SH-SY5Y (cell line): ENCODE data around the gene NSUN3.

Experiments
- GATA2 ChIP-seq: IDR thresholded peaks from 2 replicates; pipeline ENCODE4 v1.6.1; 2011; ENCODE audit warnings: mild to moderate bottlenecking, low read depth, low read length
- GATA3 ChIP-seq: IDR thresholded peaks from 2 replicates; pipeline ENCODE4 v1.6.1; 2011; ENCODE audit warnings: low read depth, mild to moderate bottlenecking, low read length, moderate library complexity

NSUN3 gene

DNA sequence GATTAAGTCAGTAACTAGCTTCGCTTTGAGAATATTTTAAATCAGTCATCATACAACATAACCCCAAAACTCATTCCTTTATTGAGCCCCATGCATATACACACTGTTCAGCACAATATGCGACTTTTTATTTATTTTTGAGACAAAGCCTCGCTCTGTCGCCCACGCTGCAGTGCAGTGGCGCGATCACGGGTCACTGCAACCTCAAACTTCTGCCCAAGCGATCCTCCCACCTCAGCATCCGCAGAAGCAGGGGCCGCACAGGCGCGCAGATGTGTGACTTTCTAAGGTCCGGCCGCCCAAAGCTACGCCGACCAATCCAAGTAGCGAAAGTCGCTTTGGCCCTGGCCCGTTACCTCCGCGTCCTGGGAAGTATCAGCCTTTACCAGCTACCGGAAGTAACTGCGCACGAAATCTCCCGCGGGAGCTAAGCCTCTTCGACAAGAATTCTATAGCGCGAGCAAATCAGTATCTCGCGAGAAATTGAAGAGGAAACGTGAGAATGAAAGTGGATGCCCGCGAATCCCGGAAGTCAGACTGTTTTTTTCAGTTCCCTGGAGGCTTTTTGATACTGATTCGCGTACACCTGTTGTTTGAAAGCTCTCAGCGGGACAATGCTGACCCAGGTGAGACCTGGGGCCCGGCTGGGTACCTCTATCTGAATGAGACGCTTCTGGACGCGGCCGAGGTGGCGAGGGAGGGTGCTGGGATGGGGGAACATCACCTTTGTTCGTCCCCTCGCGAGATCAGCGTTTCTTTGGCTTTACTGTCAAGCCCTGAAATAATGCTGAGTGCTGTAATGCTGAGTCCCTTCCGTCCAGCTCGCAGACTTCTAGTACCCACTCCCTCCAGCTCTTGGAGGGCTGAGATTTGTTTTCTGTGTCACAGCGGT lies at the start of gene NSUN3, which contains the start of gene DHFR2:
Gene NSUN3 (plus strand): TSS at position 549 of the 892 bp plus-strand sequence. CDS start 66 bp downstream, at position 615.
Gene DHFR2 (minus strand): TSS at position 404 of the 892 bp plus-strand sequence. CDS start 1,405 bp downstream, outside the sequence.
- TF ChIP-seq GATA2 (no peak), GATA3 (no peak)

- TF ChIP-seq GATA2 (no peak), GATA3 (no peak)
Measured at GRCh38 chr3:94015025-94015424, 47.8 kb upstream of the NSUN3 start.

GRCh38 chr3:94019659-94020058 lies 43.2 kb upstream of the NSUN3 start:
- TF ChIP-seq GATA2 (no peak), GATA3 (no peak)

- TF ChIP-seq GATA3 (no peak), GATA2 (no peak)
Measured at GRCh38 chr3:94020293-94020692, 42.6 kb upstream of the NSUN3 start.

GRCh38 chr3:94024385-94024784 lies 38.5 kb upstream of the NSUN3 start:
- TF ChIP-seq GATA2 = no peak
- no peak for TF ChIP-seq GATA3

DNA sequence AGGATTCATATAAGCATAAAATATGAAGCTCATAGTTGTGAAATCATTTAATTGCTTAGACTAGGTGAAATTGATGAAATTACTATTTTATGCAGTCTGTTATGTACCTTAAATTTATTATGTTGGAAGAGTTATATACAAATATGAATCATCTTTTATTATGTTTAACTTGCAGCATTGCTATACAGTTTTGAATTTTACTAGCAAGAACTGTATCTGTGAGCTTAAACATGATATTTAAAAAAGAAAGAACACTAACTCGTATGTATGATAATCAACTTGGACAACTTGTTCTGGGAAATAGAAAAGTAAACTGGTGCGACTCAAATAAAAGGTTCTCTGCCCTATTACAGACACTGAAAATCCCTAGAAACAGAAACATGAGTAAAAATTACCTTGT lies 36.2 kb upstream of the NSUN3 start:
- TF ChIP-seq GATA2 = no peak
- TF ChIP-seq GATA3 = no peak

GRCh38 chr3:94028093-94028837 lies 34.6 kb upstream of the NSUN3 start, which contains the start of gene STX19:
Gene STX19, minus strand, starts transcription at chr3:94028597. Its CDS starts 13,328 bp downstream, at chr3:94015269.
- TF ChIP-seq GATA2 (no peak), GATA3 (no peak)

DNA sequence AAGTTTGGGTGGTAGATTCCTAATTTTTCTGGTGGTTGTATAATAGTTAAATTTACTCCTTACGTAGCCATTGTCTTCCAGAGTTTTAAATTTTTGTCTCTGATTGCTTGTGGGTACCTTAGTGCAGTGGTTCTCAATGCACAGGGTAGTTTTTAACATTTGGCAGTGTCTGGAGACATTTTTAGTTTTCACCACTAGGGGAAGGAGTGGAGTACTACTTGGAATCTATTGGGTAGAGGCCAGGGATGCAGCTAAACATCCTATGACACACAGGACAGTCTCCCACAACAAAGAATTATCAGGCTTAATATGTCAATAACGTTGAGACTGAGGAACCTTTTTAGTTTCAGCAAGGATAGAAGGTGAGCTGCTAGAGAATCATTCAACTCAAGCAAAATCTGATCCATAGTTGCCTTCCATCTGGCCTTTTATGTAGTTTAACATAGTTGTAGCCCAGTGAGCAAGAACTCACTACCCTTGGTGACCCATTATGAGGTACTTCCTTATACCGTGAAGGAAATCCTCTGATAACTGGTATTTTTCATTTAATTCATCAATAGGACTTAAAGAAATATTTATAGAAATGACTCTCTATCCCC lies 25.9 kb upstream of the NSUN3 start:
- no peak for TF ChIP-seq GATA3
- no peak for TF ChIP-seq GATA2

DNA sequence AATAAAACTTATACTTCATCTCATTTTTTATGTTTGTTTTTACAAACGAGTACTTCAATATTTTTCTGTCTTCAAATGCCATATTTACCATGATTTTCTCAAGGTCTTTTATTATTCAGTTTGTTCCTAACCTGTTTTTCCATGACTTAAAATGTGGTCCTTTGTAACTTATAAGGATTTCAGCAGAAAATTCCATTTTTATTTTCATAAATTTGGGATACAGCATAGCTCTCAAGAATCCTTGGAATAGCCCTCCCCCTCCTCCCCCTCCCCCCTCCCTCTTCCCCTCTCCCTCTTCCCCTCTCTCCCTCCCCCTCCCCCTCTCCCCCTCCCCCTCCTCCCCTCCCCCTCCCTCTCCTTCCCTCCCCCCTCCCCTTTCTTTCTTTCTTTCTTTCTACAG lies 19.6 kb upstream of the NSUN3 start:
- TF ChIP-seq GATA3 = no peak
- no peak for TF ChIP-seq GATA2

- TF ChIP-seq GATA3 (no peak), GATA2 (no peak)
Measured at GRCh38 chr3:94046533-94046932, 16.3 kb upstream of the NSUN3 start.

- no peak for TF ChIP-seq GATA3
- no peak for TF ChIP-seq GATA2
Measured at GRCh38 chr3:94049267-94049666, 13.6 kb upstream of the NSUN3 start.

- TF ChIP-seq GATA3 (no peak), GATA2 (no peak)
Measured at GRCh38 chr3:94050546-94050945, 12.3 kb upstream of the NSUN3 start.

GRCh38 chr3:94061297-94061696 lies 1.6 kb upstream of the NSUN3 start:
- no peak for TF ChIP-seq GATA2

- TF ChIP-seq GATA3 (no peak), GATA2 (no peak)
Measured at GRCh38 chr3:94063496-94064119, 747 bp downstream of the NSUN3 start.

GRCh38 chr3:94064243-94064860 lies 1.5 kb downstream of the NSUN3 start:
- no peak for TF ChIP-seq GATA2
- no peak for TF ChIP-seq GATA3

- TF ChIP-seq GATA3 (no peak), GATA2 (no peak)
Measured at GRCh38 chr3:94065122-94065521, 2.3 kb downstream of the NSUN3 start.
